HG03280 (cell line): ENCODE results near the gene PIGL.

Experiments used
- ATAC-seq: cut with Tn5 transposase; IDR thresholded peaks from one replicate; pipeline ENCODE4 v1.9.1; 2021; ENCODE audit warnings: mild to moderate bottlenecking, moderate library complexity; ENCODE audit not compliant: unreplicated experiment

The PIGL gene

GRCh38 chr17:16352303-16352666 lies 135.3 kb downstream of the PIGL start:
- ATAC-seq, result no peak

- peak; percentile 51 for ATAC-seq
These were observed 135.8 kb downstream of the PIGL start for GRCh38 chr17:16352667-16353316.

GRCh38 chr17:16353317-16354174 lies 136.5 kb downstream of the PIGL start, which contains the start of gene CENPV:
TSS of gene CENPV (minus strand) at chr17:16353469. CDS start at chr17:16353436, 33 bp downstream.
- ATAC-seq, result peak; percentile 77

- no peak for ATAC-seq
These were observed 137.6 kb downstream of the PIGL start for GRCh38 chr17:16354585-16354984.

GRCh38 chr17:16358394-16358793 lies 141.4 kb downstream of the PIGL start:
- no peak for ATAC-seq

GRCh38 chr17:16361874-16362273 lies 144.9 kb downstream of the PIGL start:
- ATAC-seq, result no peak

- peak; percentile 84 for ATAC-seq
These were observed 146.9 kb downstream of the PIGL start for GRCh38 chr17:16363749-16364536.

- no peak for ATAC-seq
These were observed 147.6 kb downstream of the PIGL start for GRCh38 chr17:16364625-16365024.

- no peak for ATAC-seq
These were observed 154.7 kb downstream of the PIGL start for GRCh38 chr17:16371742-16372141.

- no peak for ATAC-seq
These were observed 157.3 kb downstream of the PIGL start for GRCh38 chr17:16374146-16374938.
